ENCODE data around the gene SLC29A1. TPM values are rescaled to one million over a fixed set of nuclear protein-coding genes. Genes with fewer than 3 reads are reported as not detected.
A peak's percentile ranks its signal among the peaks of the same experiment; 100 is the strongest.

SLC29A1 gene
- total RNA-seq, 1 experiment from 2014 or later, result 45.3 TPM

DNA sequence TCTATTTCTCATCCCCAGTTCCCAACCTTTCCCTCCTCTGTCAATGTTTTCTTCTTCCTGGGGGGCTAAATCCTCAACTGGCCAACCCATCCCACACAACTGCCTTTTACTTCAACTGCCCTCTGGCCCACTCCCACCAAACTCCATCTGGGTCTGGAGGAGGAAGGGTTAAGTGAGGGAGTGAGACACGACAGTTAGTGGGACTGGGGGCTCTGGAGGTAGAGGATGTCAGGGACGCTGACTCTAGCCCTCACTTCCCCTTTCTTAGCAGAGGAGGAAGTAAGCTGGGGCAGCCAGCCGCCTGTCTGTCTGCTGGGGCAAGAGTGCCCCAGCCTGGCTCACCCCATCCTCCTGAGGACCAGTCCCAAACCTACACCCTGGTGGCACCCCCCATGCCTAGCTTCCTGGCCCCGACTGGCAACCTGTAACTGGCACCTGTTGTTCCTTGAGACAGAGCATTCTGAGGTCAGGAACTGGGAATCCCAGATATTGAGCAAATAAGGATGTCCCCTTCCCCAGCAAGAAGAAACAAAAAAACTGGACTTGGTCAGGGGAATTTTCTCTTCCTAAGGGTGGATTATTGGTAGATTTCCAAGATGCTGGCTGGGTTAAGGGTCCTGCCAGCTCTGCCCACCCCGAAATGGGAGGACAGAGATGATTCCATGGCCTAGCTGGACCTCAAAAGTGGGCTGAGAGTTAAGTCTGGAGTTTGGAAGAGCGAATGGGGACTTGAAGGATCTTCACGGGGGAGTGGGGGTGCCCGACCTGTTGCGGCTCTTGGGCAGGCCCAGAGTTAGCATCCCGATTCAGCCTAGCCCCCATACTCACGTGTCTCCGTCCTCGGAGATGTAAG lies 41.0 kb downstream of the SLC29A1 start:
- intact Hi-C loops (cut with micrococcal nuclease; ENCODE audit: unreplicated experiment), result loop anchor here (1.0 to 5.0 kb wide), 3 partner anchors 123 to 193 kb away; partner anchors contain the start of gene CDC5L
- Histone ChIP-seq H3K36me3 (ENCODE audit: low read depth) (no peaks in the 10 kb centered on the region), H3F3A (ENCODE audit: insufficient read depth, low read depth) (peaks cover 11% of the 10 kb centered on the region; the same call in 1 of the 2 replicates), H3K9me2 (ENCODE audit: insufficient read depth) (no peaks in the 10 kb centered on the region), H3K4me1 (replicated peaks; ENCODE audit: insufficient read depth) (peaks cover 21% of the 10 kb centered on the region), H3K79me2 (ENCODE audit: low read depth) (peaks cover 26% of the 10 kb centered on the region), H3K9me3 (ENCODE audit: insufficient read depth, low read depth) (no peaks in the 10 kb centered on the region), H3K27me3 (ENCODE audit: insufficient read depth, low read depth) (no peaks in the 10 kb centered on the region; the same call in 1 of the 2 replicates), H3K4me3 (peak overlapping the region; percentile 89), H3K27ac (no peak overlapping the region), H2AFZ (peak overlapping the region; percentile 91), H4K20me1 (ENCODE audit: insufficient read depth) (no peaks in the 10 kb centered on the region; the same call in 1 of the 2 replicates), H3K4me2 (peak overlapping the region; percentile 100)
- POLR2A ChIA-PET (ENCODE audit: unreplicated experiment), result interaction anchor here (0.6 to 0.9 kb wide), 4 partner anchors 9 to 48 kb away, joined by 3 to 11 read pairs (median 4); no protein-coding TSS in a partner anchor
- DNase-seq, result no peak
- TF ChIP-seq EZH2 (IDR thresholded peaks at IDR 0.05; ENCODE audit: low read depth), result no peak
- TF ChIP-seq, protein P1, sequence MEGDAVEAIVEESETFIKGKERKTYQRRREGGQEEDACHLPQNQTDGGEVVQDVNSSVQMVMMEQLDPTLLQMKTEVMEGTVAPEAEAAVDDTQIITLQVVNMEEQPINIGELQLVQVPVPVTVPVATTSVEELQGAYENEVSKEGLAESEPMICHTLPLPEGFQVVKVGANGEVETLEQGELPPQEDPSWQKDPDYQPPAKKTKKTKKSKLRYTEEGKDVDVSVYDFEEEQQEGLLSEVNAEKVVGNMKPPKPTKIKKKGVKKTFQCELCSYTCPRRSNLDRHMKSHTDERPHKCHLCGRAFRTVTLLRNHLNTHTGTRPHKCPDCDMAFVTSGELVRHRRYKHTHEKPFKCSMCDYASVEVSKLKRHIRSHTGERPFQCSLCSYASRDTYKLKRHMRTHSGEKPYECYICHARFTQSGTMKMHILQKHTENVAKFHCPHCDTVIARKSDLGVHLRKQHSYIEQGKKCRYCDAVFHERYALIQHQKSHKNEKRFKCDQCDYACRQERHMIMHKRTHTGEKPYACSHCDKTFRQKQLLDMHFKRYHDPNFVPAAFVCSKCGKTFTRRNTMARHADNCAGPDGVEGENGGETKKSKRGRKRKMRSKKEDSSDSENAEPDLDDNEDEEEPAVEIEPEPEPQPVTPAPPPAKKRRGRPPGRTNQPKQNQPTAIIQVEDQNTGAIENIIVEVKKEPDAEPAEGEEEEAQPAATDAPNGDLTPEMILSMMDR (conservative IDR thresholded peaks at IDR 0.05), result no peak
- no TSS peak for BruUV-seq (replicated peaks)
- CTCF ChIA-PET, result interaction anchor here (0.7 kb wide), 1 partner anchor 1382 kb away, joined by 3 read pairs; no protein-coding TSS in a partner anchor

DNA sequence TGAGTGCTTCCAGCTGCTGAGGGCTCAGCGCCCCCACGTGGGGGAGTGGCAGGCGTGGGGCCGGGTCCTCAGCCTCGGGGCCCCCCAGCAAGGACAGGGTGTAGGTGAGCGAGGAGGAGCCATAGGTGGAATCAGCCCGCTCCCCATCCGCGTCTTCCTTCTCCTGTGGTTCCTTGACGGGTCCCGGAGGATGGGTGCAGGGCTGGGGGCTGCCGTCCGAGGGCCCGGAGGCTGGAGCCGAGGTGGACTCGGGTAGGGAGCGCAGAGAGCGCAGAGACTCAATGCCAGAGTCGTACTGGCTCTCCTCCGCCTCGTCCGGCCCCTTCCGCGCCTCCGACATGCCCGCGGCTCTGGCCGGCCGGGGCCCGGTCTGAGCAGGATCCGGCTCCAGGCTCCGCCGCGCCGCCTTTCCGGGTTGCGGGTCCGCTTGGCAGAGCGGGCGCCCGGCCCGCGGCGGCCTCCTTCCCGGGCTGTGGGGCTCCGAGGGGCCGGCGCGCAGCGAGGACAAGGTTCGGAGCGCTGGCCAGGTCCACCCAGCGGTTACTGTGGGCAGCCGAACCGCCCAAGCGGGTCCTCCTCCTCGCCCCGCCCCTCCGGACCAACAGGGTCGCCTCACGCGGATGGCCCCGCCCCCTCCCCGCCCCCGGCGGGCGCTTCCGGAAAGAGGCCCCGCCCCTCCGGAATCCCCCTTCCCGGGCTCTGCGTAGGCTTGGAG lies 41.8 kb downstream of the SLC29A1 start, which contains the start of gene NFKBIE:
NFKBIE (minus strand) TSS at position 545 of the 715 bp plus-strand sequence; CDS start at position 340, 205 bp downstream.
- no peaks in the 10 kb centered on the region for H3K9me3 ChIP-seq (ENCODE audit: insufficient read depth, low read depth)
- no peaks in the 10 kb centered on the region for H3K9me2 ChIP-seq (ENCODE audit: insufficient read depth)
- TF ChIP-seq, protein P1 (conservative IDR thresholded peaks at IDR 0.05), result peak; percentile 39; the same call in 1 of the 2 replicates
- TF ChIP-seq EZH2 (IDR thresholded peaks at IDR 0.05; ENCODE audit: low read depth), result no peak
- peaks cover 18% of the 10 kb centered on the region; the same call in 1 of the 2 replicates for H3F3A ChIP-seq (ENCODE audit: insufficient read depth, low read depth)
- DNase-seq, result peak; percentile 63 to 90
- H3K4me2 ChIP-seq, result peak within 1 kb of the TSS; percentile 100
- H3K4me3 ChIP-seq, result peak within 1 kb of the TSS; percentile 89
- H3K36me3 ChIP-seq (ENCODE audit: low read depth), result no peaks in the 10 kb centered on the region
- H3K27me3 ChIP-seq (ENCODE audit: insufficient read depth, low read depth), result no peaks in the 10 kb centered on the region; the same call in 1 of the 2 replicates
- BruUV-seq (replicated peaks), result TSS peak; percentile 61
- H3K27ac ChIP-seq, result no peak within 1 kb of the TSS
- H2AFZ ChIP-seq, result peak within 1 kb of the TSS; percentile 91
- POLR2A ChIA-PET (ENCODE audit: unreplicated experiment), result interaction anchor here (0.6 to 0.9 kb wide), 3 partner anchors 10 to 36 kb away, joined by 3 to 11 read pairs (median 4); no protein-coding TSS in a partner anchor
- H3K4me1 ChIP-seq (replicated peaks; ENCODE audit: insufficient read depth), result peaks cover 21% of the 10 kb centered on the region
- intact Hi-C loops (cut with micrococcal nuclease; ENCODE audit: unreplicated experiment), result loop anchor here (1.0 to 5.0 kb wide), 3 partner anchors 122 to 192 kb away; partner anchors contain the start of gene CDC5L
- CTCF ChIA-PET, result interaction anchor here (0.7 kb wide), 1 partner anchor 1383 kb away, joined by 3 read pairs; no protein-coding TSS in a partner anchor
- H4K20me1 ChIP-seq (ENCODE audit: insufficient read depth), result no peaks in the 10 kb centered on the region; the same call in 1 of the 2 replicates
- H3K79me2 ChIP-seq (ENCODE audit: low read depth), result peaks cover 26% of the 10 kb centered on the region

Data from PC-9 (cell line).